Measurements from ENCODE around the gene REEP1.

REEP1 gene

GRCh38 chr2:86216575-86217555, 120.6 kb downstream of the REEP1 start:
- TF ChIP-seq CTCF (IDR thresholded peaks at IDR 0.05; ENCODE audit: low read depth, low read length) = no peak
- H3K4me3 ChIP-seq (ENCODE audit: low read depth, low read length) = no peak overlapping the region

- no peak overlapping the region for H3K4me3 ChIP-seq (ENCODE audit: low read depth, low read length)
- TF ChIP-seq CTCF (IDR thresholded peaks at IDR 0.05; ENCODE audit: low read depth, low read length) = no peak
Observed at GRCh38 chr2:86214503-86214832, 123.0 kb downstream of the REEP1 start.

GRCh38 chr2:86213699-86214502, 123.5 kb downstream of the REEP1 start:
- no peak for TF ChIP-seq CTCF (IDR thresholded peaks at IDR 0.05; ENCODE audit: low read depth, low read length)

GRCh38 chr2:86213056-86213455, 124.4 kb downstream of the REEP1 start:
- no peak overlapping the region for H3K4me3 ChIP-seq (ENCODE audit: low read depth, low read length)
- no peak for TF ChIP-seq CTCF (IDR thresholded peaks at IDR 0.05; ENCODE audit: low read depth, low read length)

More at GRCh38 chr2:86213699-86214502, 123.5 kb downstream of the REEP1 start:
- no peak overlapping the region for H3K4me3 ChIP-seq (ENCODE audit: low read depth, low read length)

- no peak for TF ChIP-seq CTCF (IDR thresholded peaks at IDR 0.05; ENCODE audit: low read depth, low read length)
- no peak overlapping the region for H3K4me3 ChIP-seq (ENCODE audit: low read depth, low read length)
Observed at GRCh38 chr2:86211796-86212188, 125.6 kb downstream of the REEP1 start.

- TF ChIP-seq CTCF (IDR thresholded peaks at IDR 0.05; ENCODE audit: low read depth, low read length) = no peak
- H3K4me3 ChIP-seq (ENCODE audit: low read depth, low read length) = no peak overlapping the region
Observed at GRCh38 chr2:86211033-86211795, 126.2 kb downstream of the REEP1 start.

Measured in WI38 (cell line).